GM12874 (cell line): Measurements from ENCODE around the gene THAP8.
A peak's percentile ranks its signal among the peaks of the same experiment; 100 is the strongest.

Source experiments
- TF ChIP-seq, protein P1 (sequence below): IDR thresholded peaks from 2 replicates; pipeline ENCODE4 v1.5.1; 2011; ENCODE audit warnings: low read depth, mild to moderate bottlenecking, control low read depth, low read length, moderate library complexity; ENCODE audit not compliant: insufficient read depth

The THAP8 gene

DNA sequence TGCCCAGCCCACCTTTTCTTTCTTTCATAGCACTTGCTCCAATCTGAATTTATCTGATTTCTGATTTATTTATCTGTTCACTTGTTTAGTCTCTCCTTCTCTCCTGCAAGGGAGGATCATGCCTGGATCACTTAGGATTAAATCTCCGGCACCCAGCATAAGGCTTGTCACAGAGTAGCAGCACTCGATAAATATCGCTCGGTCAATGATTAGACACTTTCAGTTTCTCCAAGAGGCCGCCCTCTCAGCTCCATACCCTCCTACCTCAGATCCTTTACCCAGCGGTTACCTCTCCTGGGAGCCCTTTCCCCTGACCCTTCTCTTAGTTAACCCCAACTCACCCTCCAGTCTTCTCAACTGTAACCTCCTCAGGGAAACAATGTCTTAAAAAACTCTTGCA lies 22.8 kb downstream of the THAP8 start:
- TF ChIP-seq, protein P1, sequence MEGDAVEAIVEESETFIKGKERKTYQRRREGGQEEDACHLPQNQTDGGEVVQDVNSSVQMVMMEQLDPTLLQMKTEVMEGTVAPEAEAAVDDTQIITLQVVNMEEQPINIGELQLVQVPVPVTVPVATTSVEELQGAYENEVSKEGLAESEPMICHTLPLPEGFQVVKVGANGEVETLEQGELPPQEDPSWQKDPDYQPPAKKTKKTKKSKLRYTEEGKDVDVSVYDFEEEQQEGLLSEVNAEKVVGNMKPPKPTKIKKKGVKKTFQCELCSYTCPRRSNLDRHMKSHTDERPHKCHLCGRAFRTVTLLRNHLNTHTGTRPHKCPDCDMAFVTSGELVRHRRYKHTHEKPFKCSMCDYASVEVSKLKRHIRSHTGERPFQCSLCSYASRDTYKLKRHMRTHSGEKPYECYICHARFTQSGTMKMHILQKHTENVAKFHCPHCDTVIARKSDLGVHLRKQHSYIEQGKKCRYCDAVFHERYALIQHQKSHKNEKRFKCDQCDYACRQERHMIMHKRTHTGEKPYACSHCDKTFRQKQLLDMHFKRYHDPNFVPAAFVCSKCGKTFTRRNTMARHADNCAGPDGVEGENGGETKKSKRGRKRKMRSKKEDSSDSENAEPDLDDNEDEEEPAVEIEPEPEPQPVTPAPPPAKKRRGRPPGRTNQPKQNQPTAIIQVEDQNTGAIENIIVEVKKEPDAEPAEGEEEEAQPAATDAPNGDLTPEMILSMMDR: no peak

GRCh38 chr19:36030264-36031148 lies 23.6 kb downstream of the THAP8 start:
- TF ChIP-seq, protein P1: 0 out of 2 replicates have a peak, but pooled peaks have one; percentile 13

- TF ChIP-seq, protein P1: no peak
Observed at GRCh38 chr19:36028313-36029041, 25.6 kb downstream of the THAP8 start.

DNA sequence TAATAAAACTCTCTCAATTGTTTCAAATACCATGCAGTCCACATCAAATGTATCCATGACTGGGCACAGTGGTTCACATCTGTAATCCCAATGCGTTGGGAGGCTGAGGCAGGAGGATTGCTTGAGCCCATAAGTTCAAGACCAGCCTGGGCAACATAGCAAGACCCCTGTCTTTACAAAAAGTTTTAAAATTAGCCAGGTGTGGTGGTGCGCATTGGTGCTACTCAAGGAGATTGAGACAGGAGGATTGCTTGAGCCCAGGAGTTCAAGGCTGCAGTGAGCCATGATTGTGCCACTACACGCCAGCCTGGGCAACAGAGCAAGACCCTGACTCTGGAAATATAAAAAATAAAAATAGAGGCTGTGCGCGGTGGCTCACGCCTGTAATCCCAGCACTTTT lies 26.4 kb downstream of the THAP8 start:
- TF ChIP-seq, protein P1: no peak

GRCh38 chr19:36026091-36026876 lies 27.8 kb downstream of the THAP8 start:
- TF ChIP-seq, protein P1: no peak

DNA sequence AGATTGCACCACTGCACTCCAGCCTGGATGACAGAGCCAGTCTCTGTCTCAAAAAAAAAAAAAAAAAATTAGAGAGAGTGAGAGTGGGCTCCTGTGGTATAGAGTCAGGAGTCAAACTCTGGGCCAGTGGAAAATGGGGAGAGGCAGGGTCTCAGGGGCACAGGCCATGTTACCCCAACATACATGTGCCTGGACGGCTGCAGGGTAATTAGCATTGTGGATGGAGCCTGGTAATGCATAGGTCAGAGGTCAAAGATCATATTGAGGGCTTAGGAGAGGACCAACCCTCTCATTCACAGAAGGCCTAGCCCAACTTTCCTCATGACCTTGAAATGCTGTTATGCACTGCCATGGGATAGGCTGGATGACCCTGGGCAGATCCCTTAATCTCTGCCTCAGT lies 28.5 kb downstream of the THAP8 start:
- TF ChIP-seq, protein P1: no peak

DNA sequence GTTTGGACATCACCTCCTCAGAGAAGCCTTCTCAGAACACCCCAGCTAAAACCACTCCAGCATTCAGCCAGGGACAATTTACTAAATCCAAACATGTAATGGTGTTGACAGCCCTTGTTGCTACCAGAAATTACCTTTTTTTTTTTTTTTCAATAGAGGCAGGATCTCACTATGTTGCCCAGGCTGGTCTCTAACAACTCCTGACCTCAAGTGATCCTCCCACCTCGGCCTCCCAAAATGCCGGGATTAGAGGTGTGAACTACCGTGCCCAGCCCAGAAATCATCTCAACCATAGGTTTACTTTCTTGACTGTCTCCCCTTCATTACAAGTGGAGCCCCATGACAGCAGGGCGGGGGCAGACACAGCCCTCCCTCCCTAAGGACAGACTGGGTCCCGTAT lies 30.7 kb downstream of the THAP8 start:
- TF ChIP-seq, protein P1: no peak
